K562 (cell line): ENCODE measurements around the gene SEC14L2. TPM values are rescaled to one million over a fixed set of nuclear protein-coding genes. Genes with fewer than 3 reads are reported as not detected.

Experiments used
- ATAC-seq: fragments of 200-7000 bp; cut with Tn5 transposase; 3 replicates; pipeline ENCODE4 v1.9.1; 2020; ENCODE audit warnings: moderate library complexity
- BruUV-seq: library from RNA; stranded (reverse); fragments of 400-500 nt; replicated peaks from 2 replicates; lab custom pipeline; 2021; lab: Mats Ljungman, UMichigan
- CTCF ChIA-PET: fragments of 300-600 bp; formaldehyde crosslinking; extraction: SDS; loops from one replicate; lab custom pipeline; 2021; ENCODE audit warnings: low intra/inter-chr PET ratio; lab: Yijun Ruan, JAX
- POLR2A ChIA-PET: fragments of 300-600, 350-650 bp; sonication (Branson Sonifier 250); formaldehyde crosslinking; extraction: SDS; loops from one replicate; lab custom pipeline; 2021; ENCODE audit warnings: antibody characterized with exemption, inconsistent platforms; lab: Yijun Ruan, JAX
- DNase-seq, 4 experiments: peaks; one replicate each; pipeline versions ENCODE4 v3.0.0 to v3.0.0-alpha.2; 2011 to 2018; ENCODE audit warnings: low spot score in 3 of 4, mixed read lengths in 3 of 4; ENCODE audit errors: extremely low read depth in 1 of 4
- FAIRE-seq: peaks from 2 replicates; lab custom pipeline; 2011; peaks lifted over from hg19 to GRCh38; lab: Jason Lieb, UNC
- H2AFZ ChIP-seq: 2 replicates; pipeline ENCODE4 v1.6.0; 2011; ENCODE audit warnings: low read depth, low read length, control low read depth, inconsistent platforms
- H3K27ac ChIP-seq: fragments of 200-600 bp; 3 replicates; pipeline ENCODE4 v1.8.0; 2011; ENCODE audit warnings: low read depth, mild to moderate bottlenecking, control low read depth, inconsistent platforms, low read length, moderate library complexity, mixed read lengths; ENCODE audit errors: extremely low read depth
- H3K27me3 ChIP-seq, 2 experiments: fragments of 300-600 bp in 1 of 2; 2 replicates in 1 of 2; 3 replicates in 1 of 2; pipeline versions ENCODE4 v1.6.0 to v1.8.0; 2011; ENCODE audit warnings: inconsistent platforms in 2 of 2, low read length in 2 of 2, mild to moderate bottlenecking in 1 of 2, mixed read lengths in 1 of 2, moderate library complexity in 1 of 2; ENCODE audit not compliant: control insufficient read depth in 2 of 2, insufficient read depth in 2 of 2
- H3K36me3 ChIP-seq: fragments of 300-600 bp; 3 replicates; pipeline ENCODE4 v1.8.0; 2011; ENCODE audit warnings: mild to moderate bottlenecking, low read length, inconsistent platforms; ENCODE audit not compliant: control insufficient read depth, insufficient read depth
- H3K4me1 ChIP-seq, 2 experiments: fragments of 200-600 bp in 1 of 2; replicated peaks in 1 of 2; 2 replicates in 1 of 2; 3 replicates in 1 of 2; pipeline versions ENCODE4 v1.5.1 to v1.8.0; 2011; ENCODE audit warnings: inconsistent platforms in 2 of 2, low read length in 2 of 2, mild to moderate bottlenecking in 1 of 2, mixed read lengths in 1 of 2, moderate library complexity in 1 of 2; ENCODE audit not compliant: control insufficient read depth in 2 of 2, insufficient read depth in 2 of 2
- H3K4me2 ChIP-seq: 2 replicates; pipeline ENCODE4 v1.6.1; 2011; ENCODE audit warnings: low read length, control low read depth, inconsistent platforms, mixed read lengths; ENCODE audit not compliant: insufficient read depth
- H3K4me3 ChIP-seq: fragments of 200-600 bp; sonication (generic), shearing (Covaris generic); 2 replicates; pipeline ENCODE4 v1.5.1; 2016; ENCODE audit warnings: control low read depth, inconsistent platforms
- H3K79me2 ChIP-seq: fragments of 200-600 bp; 3 replicates; pipeline ENCODE4 v1.8.0; 2011; ENCODE audit warnings: low read length, inconsistent platforms; ENCODE audit not compliant: control insufficient read depth, insufficient read depth
- H3K9ac ChIP-seq, 2 experiments: 2 replicates each; pipeline versions ENCODE4 v1.6.0 to v1.6.1; 2011; ENCODE audit warnings: low read depth in 2 of 2, low read length in 2 of 2, control low read depth in 1 of 2, inconsistent platforms in 1 of 2, mild to moderate bottlenecking in 1 of 2, mixed read lengths in 1 of 2; ENCODE audit not compliant: insufficient read depth in 1 of 2
- H3K9me1 ChIP-seq: one replicate; pipeline ENCODE4 v1.6.0; 2011; ENCODE audit warnings: inconsistent platforms, mild to moderate bottlenecking, low read length, moderate library complexity; ENCODE audit not compliant: control insufficient read depth, insufficient read depth
- H3K9me3 ChIP-seq: replicated peaks from 2 replicates; pipeline ENCODE4 v1.5.1; 2011; ENCODE audit warnings: low read depth, low read length, inconsistent platforms; ENCODE audit not compliant: control insufficient read depth, insufficient read depth
- H4K20me1 ChIP-seq: replicated peaks from 2 replicates; pipeline ENCODE4 v1.6.1; 2011; ENCODE audit warnings: low read length, inconsistent platforms, mixed read lengths; ENCODE audit not compliant: control insufficient read depth, insufficient read depth
- ARHGAP35 ChIP-seq: fragments of 450-650 bp; IDR thresholded peaks from 2 replicates; pipeline ENCODE4 v1.6.1; 2018; ENCODE audit not compliant: partially characterized antibody
- ARID1B ChIP-seq: fragments of 450-650 bp; IDR thresholded peaks from 2 replicates; pipeline ENCODE4 v1.6.1; 2016; ENCODE audit warnings: antibody characterized with exemption, mild to moderate bottlenecking, inconsistent platforms
- C11orf30 ChIP-seq: fragments of 450-650 bp; IDR thresholded peaks from 2 replicates; pipeline ENCODE4 v1.6.1; 2016; ENCODE audit warnings: low read depth, mild to moderate bottlenecking
- CCAR2 ChIP-seq: fragments of 200-400 bp; formaldehyde crosslinking; IDR thresholded peaks from 2 replicates; pipeline ENCODE4 v1.6.1; 2017; ENCODE audit warnings: mild to moderate bottlenecking, low read depth, low read length
- DPF2 ChIP-seq: fragments of 450-650 bp; IDR thresholded peaks from 2 replicates; pipeline ENCODE4 v1.6.1; 2016
- HNRNPL ChIP-seq: fragments of 200-400 bp; formaldehyde crosslinking; IDR thresholded peaks from 2 replicates; pipeline ENCODE4 v1.6.1; 2017; ENCODE audit warnings: low read depth, mild to moderate bottlenecking, low read length
- MEIS2 ChIP-seq: fragments of 450-650 bp; IDR thresholded peaks from 2 replicates; pipeline ENCODE4 v1.6.1; 2014; ENCODE audit warnings: mild to moderate bottlenecking; ENCODE audit not compliant: partially characterized antibody
- NFE2 ChIP-seq: IDR thresholded peaks from 2 replicates; pipeline ENCODE4 v1.6.1; 2014; ENCODE audit warnings: antibody characterized with exemption, low read depth
- PHB2 ChIP-seq: fragments of 450-650 bp; IDR thresholded peaks from 2 replicates; pipeline ENCODE4 v1.6.1; 2017; ENCODE audit warnings: low read depth
- SIRT6 ChIP-seq: IDR thresholded peaks from one replicate; pipeline ENCODE4 v1.6.1; 2012; ENCODE audit warnings: low read depth, mild to moderate bottlenecking, control low read depth, inconsistent platforms, low read length, moderate library complexity
- TFAP4 ChIP-seq: sonication (generic); formaldehyde crosslinking; IDR thresholded peaks from 2 replicates; pipeline ENCODE4 v1.8.0; 2022; ENCODE audit warnings: missing genetic modification reagents, mild to moderate bottlenecking, moderate library complexity, borderline replicate concordance
- ZMIZ1 ChIP-seq, 2 experiments: fragments of 150-350 bp in 1 of 2; IDR thresholded peaks; 2 replicates each; pipeline ENCODE4 v1.6.1; 2012 to 2016; ENCODE audit warnings: low read depth in 2 of 2, low read length in 2 of 2, mild to moderate bottlenecking in 1 of 2, moderate library complexity in 1 of 2
- WGBS: fragments of 100-300 bp; shearing (Covaris generic); methylation state at CpG from one replicate; pipeline ENCODE4 v1.1.6; 2016; ENCODE audit warnings: low coverage, mixed read lengths; ENCODE audit not compliant: insufficient coverage; ENCODE audit errors: missing lambda C conversion rate; 5-methylcytosine and 5-hydroxymethylcytosine counted together
- in situ Hi-C: fragments of 300-500 bp; cut with MboI; formaldehyde crosslinking; loops from 4 replicates; pipeline ENCODE4 v1.15.0; 2018; ENCODE audit warnings: inconsistent platforms, mixed read lengths
- intact Hi-C: fragments of 100-400 bp; cut with micrococcal nuclease; formaldehyde crosslinking; loops from 2 replicates; pipeline ENCODE4 v1.14.2; 2022
- polyA plus RNA-seq, 8 experiments: library from polyadenylated mRNA; depleted of rRNA in 4 of 8; stranded (reverse) in 5 of 8; unstranded in 3 of 8; fragments of >200 nt; fragmentation: Nextera tagmentation in 2 of 8; fragmentation: Illumina TruSeq in 1 of 8; extraction: Ambion mirVana in 2 of 8; extraction: Trizol in 1 of 8; gene quantifications; 2 replicates each; pipeline versions ENCODE4 v1.2.1 to v1.2.3, GENCODE V29; 2011 to 2014; ENCODE audit warnings: inconsistent platforms in 1 of 8, missing spikeins in 1 of 8
- total RNA-seq, 7 experiments: library from RNA; depleted of rRNA in 6 of 7; stranded (reverse); fragments of >200 nt in 6 of 7; fragmentation: Illumina TruSeq in 2 of 7; extraction: Trizol in 2 of 7; gene quantifications; 2 replicates each; pipeline versions ENCODE4 v1.2.1 to v1.2.3, GENCODE V29; 2011 to 2021; ENCODE audit warnings: low replicate concordance in 1 of 7

The SEC14L2 gene
- total and polyA plus RNA-seq, 9 of the 15 experiments (the other 6 are each of a cell fraction or from before 2014, with no cell fraction given) = 0.03 to 0.17 (median 0.10) TPM

GRCh38 chr22:30441088-30441487 is 44.3 kb downstream of the SEC14L2 start:
- in situ Hi-C loops = no loop called here
- FAIRE-seq = no peak
- TF ChIP-seq PHB2 (no peak), ARHGAP35 (no peak), C11orf30 (peak; percentile 47; the same call in 1 of the 2 replicates), DPF2 (0 out of 2 replicates have a peak, but pooled peaks have one; percentile 25), NFE2 (peak; percentile 54; the same call in 1 of the 2 replicates), ARID1B (peak; percentile 37; the same call in 1 of the 2 replicates), TFAP4 (peak; percentile 41; the same call in 1 of the 2 replicates), SIRT6 (no peak), ZMIZ1 (IDR thresholded peaks at IDR 0.05; ENCODE audit: low read depth in 2 of 2, low read length in 2 of 2) (no peak), HNRNPL (no peak), MEIS2 (no peak), CCAR2 (no peak)
- TF ChIP-seq, all 486 proteins: peak for 5
- Histone ChIP-seq H3K36me3 (no peaks in the 10 kb centered on the region), H3K9me3 (no peaks in the 10 kb centered on the region), H3K4me1 (peaks cover 39 to 40% of the 10 kb centered on the region in 2 experiments), H3K27me3 (no peaks in the 10 kb centered on the region), H3K9ac (no peak overlapping the region; a peak in 1 of 4 replicates), H4K20me1 (no peaks in the 10 kb centered on the region), H3K4me2 (no peak overlapping the region), H2AFZ (peak overlapping the region; percentile 40; the same call in 1 of the 2 replicates), H3K9me1 (no peaks in the 10 kb centered on the region), H3K4me3 (no peak overlapping the region), H3K27ac (peak overlapping the region; percentile 70; the same call in 1 of the 3 replicates), H3K79me2 (no peaks in the 10 kb centered on the region)
- WGBS = 24% methylated on average over 9 of the region's 9 CpGs
- BruUV-seq = no TSS peak
- ChIA-PET CTCF (interaction anchor here (0.7 kb wide), 1 partner anchor 160 kb away, joined by 3 read pairs; no protein-coding TSS in a partner anchor), POLR2A (no interaction called here)
- DNase-seq (no peak), ATAC-seq (no peak)
- intact Hi-C loops = no loop called here
